Tibial nerve (tissue), 4 donors: ENCODE data around the gene STK33.

Experiments
- EP300 ChIP-seq, 2 donors: sonication (generic); formaldehyde crosslinking; IDR thresholded peaks; one replicate each; pipeline ENCODE4 v1.6.1; 2017; ENCODE audit warnings: antibody characterized with exemption in 2 of 2, mild to moderate bottlenecking in 1 of 2
- POLR2A ChIP-seq, 2 donors: fragments of 450-650 bp; IDR thresholded peaks; one replicate each; pipeline ENCODE4 v1.6.1; 2017; ENCODE audit warnings: antibody characterized with exemption in 2 of 2, mild to moderate bottlenecking in 2 of 2, moderate library complexity in 2 of 2
- TF ChIP-seq, protein P1 (sequence below), 5 experiments: fragments of 200-600 bp in 3 of 5; fragments of 450-650 bp in 2 of 5; sonication (generic) in 3 of 5; IDR thresholded peaks; one replicate each; pipeline ENCODE4 v1.5.1; 2016 to 2019; ENCODE audit warnings: antibody characterized with exemption in 5 of 5, mild to moderate bottlenecking in 3 of 5, moderate library complexity in 2 of 5

DNA sequence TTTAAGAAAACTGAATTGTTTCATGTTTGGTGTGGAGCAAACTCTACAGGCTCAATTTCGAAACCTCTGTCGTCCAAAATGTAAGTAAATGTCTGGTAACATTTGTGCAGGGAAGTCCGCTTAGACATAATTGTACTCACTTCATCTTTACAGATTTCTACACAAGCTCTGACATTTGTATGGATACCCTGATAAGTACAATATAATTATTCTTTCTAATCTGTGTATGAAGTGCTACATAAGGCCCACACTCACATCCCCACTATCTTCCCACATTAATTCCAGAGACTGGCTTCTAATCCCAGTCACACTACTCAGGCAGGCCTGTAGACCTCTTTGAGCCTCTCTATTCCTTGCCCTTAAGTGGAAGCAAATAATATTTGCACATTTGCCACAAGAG, 201.1 kb downstream of the STK33 start:
- TF ChIP-seq, protein P1, sequence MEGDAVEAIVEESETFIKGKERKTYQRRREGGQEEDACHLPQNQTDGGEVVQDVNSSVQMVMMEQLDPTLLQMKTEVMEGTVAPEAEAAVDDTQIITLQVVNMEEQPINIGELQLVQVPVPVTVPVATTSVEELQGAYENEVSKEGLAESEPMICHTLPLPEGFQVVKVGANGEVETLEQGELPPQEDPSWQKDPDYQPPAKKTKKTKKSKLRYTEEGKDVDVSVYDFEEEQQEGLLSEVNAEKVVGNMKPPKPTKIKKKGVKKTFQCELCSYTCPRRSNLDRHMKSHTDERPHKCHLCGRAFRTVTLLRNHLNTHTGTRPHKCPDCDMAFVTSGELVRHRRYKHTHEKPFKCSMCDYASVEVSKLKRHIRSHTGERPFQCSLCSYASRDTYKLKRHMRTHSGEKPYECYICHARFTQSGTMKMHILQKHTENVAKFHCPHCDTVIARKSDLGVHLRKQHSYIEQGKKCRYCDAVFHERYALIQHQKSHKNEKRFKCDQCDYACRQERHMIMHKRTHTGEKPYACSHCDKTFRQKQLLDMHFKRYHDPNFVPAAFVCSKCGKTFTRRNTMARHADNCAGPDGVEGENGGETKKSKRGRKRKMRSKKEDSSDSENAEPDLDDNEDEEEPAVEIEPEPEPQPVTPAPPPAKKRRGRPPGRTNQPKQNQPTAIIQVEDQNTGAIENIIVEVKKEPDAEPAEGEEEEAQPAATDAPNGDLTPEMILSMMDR (IDR thresholded peaks at IDR 0.05): no peak
- TF ChIP-seq POLR2A (IDR thresholded peaks at IDR 0.05) (no peak), EP300 (IDR thresholded peaks at IDR 0.05) (no peak)
